ENCODE results near the gene ZNF500.

ZNF500 gene

GRCh38 chr16:4700380-4700996, 66.5 kb downstream of the ZNF500 start:
- Mint-ChIP-seq H3K27ac (no peak overlapping the region), H3K36me3 (no peaks in the 10 kb centered on the region), H3K4me3 (no peak overlapping the region), H3K9me3 (ENCODE audit: low read depth) (no peaks in the 10 kb centered on the region), H3K27me3 (no peaks in the 10 kb centered on the region), H3K4me1 (ENCODE audit: low read depth) (peaks cover 12% of the 10 kb centered on the region)

GRCh38 chr16:4699046-4699556, 67.9 kb downstream of the ZNF500 start:
- no peaks in the 10 kb centered on the region for H3K36me3 Mint-ChIP-seq
- H3K27me3 Mint-ChIP-seq: no peaks in the 10 kb centered on the region
- H3K4me1 Mint-ChIP-seq (ENCODE audit: low read depth): peaks cover 17% of the 10 kb centered on the region
- no peak overlapping the region for H3K27ac Mint-ChIP-seq
- H3K9me3 Mint-ChIP-seq (ENCODE audit: low read depth): no peaks in the 10 kb centered on the region
- H3K4me3 Mint-ChIP-seq: no peak overlapping the region

GRCh38 chr16:4698321-4699045, 68.5 kb downstream of the ZNF500 start:
- Mint-ChIP-seq H3K36me3 (no peaks in the 10 kb centered on the region), H3K4me3 (no peak overlapping the region), H3K27ac (no peak overlapping the region), H3K4me1 (ENCODE audit: low read depth) (peaks cover 17% of the 10 kb centered on the region), H3K27me3 (no peaks in the 10 kb centered on the region), H3K9me3 (ENCODE audit: low read depth) (no peaks in the 10 kb centered on the region)

Data from activated naive CD8-positive, alpha-beta T cell (primary cell).